ENCODE measurements around the gene GALNTL6. TPM values are rescaled to one million over a fixed set of nuclear protein-coding genes. Genes with fewer than 3 reads are reported as not detected.

Gene GALNTL6
- total RNA-seq, 1 experiment from 2014 or later, result not detected

GRCh38 chr4:173052439-173052838 is 1239.2 kb downstream of the GALNTL6 start:
- Histone ChIP-seq H3K18ac (ENCODE audit: insufficient read length, low read depth, low read length) (no peak overlapping the region), H3K14ac (ENCODE audit: insufficient read depth, low read length) (no peak overlapping the region), H3K9me3 (ENCODE audit: control insufficient read depth, low read depth, low read length) (no peaks in the 10 kb centered on the region), H3T11ph (ENCODE audit: low read length) (no peak overlapping the region), H2BK5ac (ENCODE audit: insufficient read length, low read length) (no peak overlapping the region), H2BK20ac (ENCODE audit: low read depth, low read length, poor library complexity, severe bottlenecking) (no peak overlapping the region), H3K4me2 (ENCODE audit: insufficient read depth, insufficient read length, low read length) (no peak overlapping the region), H2BK15ac (ENCODE audit: low read depth, low read length) (no peak overlapping the region), H3K56ac (ENCODE audit: insufficient read length, low read depth, low read length) (no peak overlapping the region), H3K27me3 (ENCODE audit: insufficient read depth, low read length) (no peaks in the 10 kb centered on the region), H2BK120ac (ENCODE audit: low read depth, low read length, poor library complexity, severe bottlenecking) (no peak overlapping the region), H3K79me2 (ENCODE audit: insufficient read depth, low read length) (no peaks in the 10 kb centered on the region), H4K5ac (ENCODE audit: insufficient read length, low read depth, low read length) (no peak overlapping the region), H3K27ac (ENCODE audit: insufficient read length, low read depth, low read length) (no peak overlapping the region), H3K23me2 (ENCODE audit: insufficient read length, low read depth, low read length, poor library complexity, severe bottlenecking) (no peaks in the 10 kb centered on the region), H4K8ac (replicated peaks; ENCODE audit: insufficient read length, low read depth, low read length) (no peak overlapping the region), H2BK12ac (ENCODE audit: insufficient read length, low read depth, low read length) (no peak overlapping the region), H3K4ac (ENCODE audit: low read depth, low read length) (no peak overlapping the region), H3K23ac (ENCODE audit: insufficient read length, low read depth, low read length) (no peak overlapping the region), H4K20me1 (ENCODE audit: control insufficient read depth, insufficient read depth, insufficient read length) (no peaks in the 10 kb centered on the region), H3K4me1 (ENCODE audit: insufficient read depth, low read length) (no peaks in the 10 kb centered on the region; the same call in 1 of the 2 replicates), H3K9ac (ENCODE audit: extremely low read depth, insufficient read length, low read length) (no peak overlapping the region), H4K91ac (ENCODE audit: insufficient read length, low read depth, low read length) (no peak overlapping the region), H2AK5ac (ENCODE audit: insufficient read length, low read length) (no peak overlapping the region), H3K79me1 (ENCODE audit: insufficient read depth, low read depth, low read length, poor library complexity, severe bottlenecking) (no peaks in the 10 kb centered on the region), H2AFZ (ENCODE audit: low read length) (no peak overlapping the region)
- Mint-ChIP-seq H3K27me3 (ENCODE audit: low read depth) (no peaks in the 10 kb centered on the region), H3K9me3 (no peaks in the 10 kb centered on the region), H3K27ac (no peak overlapping the region), H3K36me3 (ENCODE audit: insufficient read depth in 1 of 3, low read depth in 3 of 3) (no peaks in the 10 kb centered on the region), H3K4me1 (peaks cover 36% of the 10 kb centered on the region in 2 experiments), H3K4me3 (no peak overlapping the region)
- WGBS (ENCODE audit: extremely low coverage, insufficient read length, low lambda C conversion rate), result no CpG with 5 or more reads among the region's 2 CpGs
- DNase-seq, result no peak
- TF ChIP-seq CTCF (conservative IDR thresholded peaks at IDR 0.05), result no peak
